ENCODE results near the gene TIMP2. TPM values are rescaled to one million over a fixed set of nuclear protein-coding genes. Genes with fewer than 3 reads are reported as not detected.

The TIMP2 gene
- total and polyA plus RNA-seq, 2 of the 13 experiments (the other 11 are each of a cell fraction or from before 2014, with no cell fraction given): 3.8 to 8.5 TPM

DNA sequence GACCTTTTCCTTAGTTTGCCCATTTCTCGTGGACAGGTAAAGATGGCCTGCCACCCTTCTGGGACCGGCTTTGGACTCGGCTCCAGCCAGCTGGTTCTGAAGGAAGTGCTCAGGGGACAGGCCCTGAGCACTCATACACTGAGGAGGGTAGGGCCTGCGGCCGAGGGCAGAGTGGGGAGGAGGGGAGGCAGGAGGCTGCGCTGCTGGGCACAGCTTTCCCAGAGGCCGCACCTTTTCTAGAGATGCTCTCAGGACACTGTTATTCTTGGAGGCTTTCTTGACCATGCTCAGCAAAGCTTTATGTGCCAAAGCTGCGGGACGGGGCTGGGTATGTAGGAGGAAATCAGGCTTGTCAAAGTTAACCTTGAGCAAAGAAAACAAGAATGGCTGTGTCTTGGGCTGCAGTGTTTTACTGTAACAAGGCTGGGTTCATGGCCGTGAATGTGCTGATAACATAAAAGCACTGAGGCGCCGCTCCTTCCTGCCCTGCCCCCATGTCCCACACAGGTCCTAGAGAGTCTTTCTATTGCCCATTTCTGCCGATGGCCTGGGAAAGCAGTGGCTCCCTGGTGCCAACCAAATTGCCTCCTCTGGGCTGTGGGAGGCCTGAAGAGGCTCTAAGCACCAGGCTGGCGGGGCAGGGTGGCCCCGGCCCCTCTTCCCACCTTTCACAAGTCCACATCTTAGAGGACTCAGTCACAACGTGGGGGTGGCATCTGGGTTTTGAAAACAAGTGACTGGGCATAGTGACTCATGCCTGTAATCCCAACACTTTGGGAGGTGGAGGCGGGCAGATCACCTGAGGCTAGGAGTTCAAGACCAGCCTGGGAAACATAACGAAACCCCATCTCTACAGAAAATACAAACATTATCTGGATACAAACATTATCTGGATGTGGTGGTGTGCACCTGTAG is 22.3 kb upstream of the TIMP2 start (continued):
- TF ChIP-seq YEATS4 (CRISPR knock-in tag; IDR thresholded peaks at IDR 0.05; ENCODE audit: borderline replicate concordance) (no peak), ZZZ3 (CRISPR knock-in tag; IDR thresholded peaks at IDR 0.05; ENCODE audit: borderline replicate concordance) (no peak), ZNF878 (CRISPR knock-in tag; IDR thresholded peaks at IDR 0.05) (no peak), ZFX (CRISPR knock-in tag; IDR thresholded peaks at IDR 0.05; ENCODE audit: low read depth) (0 out of 2 replicates have a peak, but pooled peaks have one; percentile 23), NFIC (IDR thresholded peaks at IDR 0.05; ENCODE audit: low read length) (no peak), MEF2D (CRISPR knock-in tag; IDR thresholded peaks at IDR 0.05) (no peak), EEA1 (CRISPR knock-in tag; IDR thresholded peaks at IDR 0.05; ENCODE audit: borderline replicate concordance) (no peak), ZNF468 (CRISPR knock-in tag; IDR thresholded peaks at IDR 0.05) (no peak), RFX5 (IDR thresholded peaks at IDR 0.05; ENCODE audit: low read depth, low read length) (no peak), POLR2A (IDR thresholded peaks at IDR 0.05; ENCODE audit: insufficient read depth in 1 of 2, low read depth in 2 of 2, low read length in 2 of 2) (no peak), STAG1 (CRISPR knock-in tag; IDR thresholded peaks at IDR 0.05) (no peak), ZNF451 (CRISPR knock-in tag; IDR thresholded peaks at IDR 0.05) (no peak), GMEB1 (CRISPR knock-in tag; IDR thresholded peaks at IDR 0.05; ENCODE audit: borderline replicate concordance) (no peak), HMG20A (CRISPR knock-in tag; IDR thresholded peaks at IDR 0.05; ENCODE audit: borderline replicate concordance) (peak; percentile 47; the same call in 1 of the 2 replicates), RERE (CRISPR knock-in tag; IDR thresholded peaks at IDR 0.05; ENCODE audit: low read depth) (no peak)
- TF ChIP-seq, protein P1, sequence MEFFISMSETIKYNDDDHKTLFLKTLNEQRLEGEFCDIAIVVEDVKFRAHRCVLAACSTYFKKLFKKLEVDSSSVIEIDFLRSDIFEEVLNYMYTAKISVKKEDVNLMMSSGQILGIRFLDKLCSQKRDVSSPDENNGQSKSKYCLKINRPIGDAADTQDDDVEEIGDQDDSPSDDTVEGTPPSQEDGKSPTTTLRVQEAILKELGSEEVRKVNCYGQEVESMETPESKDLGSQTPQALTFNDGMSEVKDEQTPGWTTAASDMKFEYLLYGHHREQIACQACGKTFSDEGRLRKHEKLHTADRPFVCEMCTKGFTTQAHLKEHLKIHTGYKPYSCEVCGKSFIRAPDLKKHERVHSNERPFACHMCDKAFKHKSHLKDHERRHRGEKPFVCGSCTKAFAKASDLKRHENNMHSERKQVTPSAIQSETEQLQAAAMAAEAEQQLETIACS (CRISPR knock-in tag; IDR thresholded peaks at IDR 0.05): no peak
- TF ChIP-seq, protein P2, sequence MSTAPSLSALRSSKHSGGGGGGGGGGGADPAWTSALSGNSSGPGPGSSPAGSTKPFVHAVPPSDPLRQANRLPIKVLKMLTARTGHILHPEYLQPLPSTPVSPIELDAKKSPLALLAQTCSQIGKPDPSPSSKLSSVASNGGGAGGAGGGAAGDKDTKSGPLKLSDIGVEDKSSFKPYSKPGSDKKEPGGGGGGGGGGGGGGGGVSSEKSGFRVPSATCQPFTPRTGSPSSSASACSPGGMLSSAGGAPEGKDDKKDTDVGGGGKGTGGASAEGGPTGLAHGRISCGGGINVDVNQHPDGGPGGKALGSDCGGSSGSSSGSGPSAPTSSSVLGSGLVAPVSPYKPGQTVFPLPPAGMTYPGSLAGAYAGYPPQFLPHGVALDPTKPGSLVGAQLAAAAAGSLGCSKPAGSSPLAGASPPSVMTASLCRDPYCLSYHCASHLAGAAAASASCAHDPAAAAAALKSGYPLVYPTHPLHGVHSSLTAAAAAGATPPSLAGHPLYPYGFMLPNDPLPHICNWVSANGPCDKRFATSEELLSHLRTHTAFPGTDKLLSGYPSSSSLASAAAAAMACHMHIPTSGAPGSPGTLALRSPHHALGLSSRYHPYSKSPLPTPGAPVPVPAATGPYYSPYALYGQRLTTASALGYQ (CRISPR knock-in tag; IDR thresholded peaks at IDR 0.05): peak; percentile 69; the same call in 1 of the 2 replicates
